Gastrocnemius medialis (tissue), 4 donors: ENCODE data around the gene KCNT1. TPM values are rescaled to one million over a fixed set of nuclear protein-coding genes. Genes with fewer than 3 reads are reported as not detected.

Source experiments
- ATAC-seq, 2 donors: fragments of 150-250 bp; one replicate each; pipeline ENCODE4 v1.9.1; 2016
- DNase-seq, 2 donors: peaks; one replicate each; pipeline ENCODE4 v3.0.0-alpha.2; 2019
- H3K27ac ChIP-seq, 4 donors: fragments of 200-600 bp; sonication (generic); 1 replicate in 1 of 4; 2 replicates in 3 of 4; pipeline ENCODE4 v1.5.1; 2016 to 2018; ENCODE audit warnings: mild to moderate bottlenecking in 2 of 4, moderate library complexity in 1 of 4
- H3K27me3 ChIP-seq, 3 donors: fragments of 200-600 bp; sonication (generic) in 2 of 3; 1 replicate in 1 of 3; 2 replicates in 2 of 3; pipeline versions ENCODE4 v1.5.1 to v1.6.0; 2016 to 2019; ENCODE audit warnings: mild to moderate bottlenecking in 1 of 3, moderate library complexity in 1 of 3
- H3K36me3 ChIP-seq, 2 donors: fragments of 200-600 bp; sonication (generic) in 1 of 2; one replicate each; pipeline ENCODE4 v1.5.1; 2017 to 2018
- H3K4me1 ChIP-seq, 2 donors: fragments of 200-600 bp; sonication (generic) in 1 of 2; one replicate each; pipeline ENCODE4 v1.5.1; 2016 to 2017; ENCODE audit warnings: mild to moderate bottlenecking in 2 of 2
- H3K4me3 ChIP-seq, 4 donors: fragments of 200-600 bp; sonication (generic) in 3 of 4; 1 replicate in 1 of 4; 2 replicates in 3 of 4; pipeline ENCODE4 v1.5.1; 2016 to 2019; ENCODE audit warnings: mild to moderate bottlenecking in 2 of 4
- H3K9me3 ChIP-seq, 3 donors: fragments of 200-600 bp; sonication (generic) in 2 of 3; 1 replicate in 1 of 3; 2 replicates in 2 of 3; pipeline ENCODE4 v1.5.1; 2016 to 2019
- CTCF ChIP-seq, 5 experiments: fragments of 450-650 bp in 3 of 5; fragments of 200-600 bp in 2 of 5; sonication (generic) in 2 of 5; IDR thresholded peaks in 4 of 5; conservative IDR thresholded peaks in 1 of 5; 1 replicate in 4 of 5; 2 replicates in 1 of 5; pipeline ENCODE4 v1.5.1; 2016 to 2019; ENCODE audit warnings: antibody characterized with exemption in 5 of 5, mild to moderate bottlenecking in 3 of 5, moderate library complexity in 3 of 5
- POLR2A ChIP-seq, 2 donors: fragments of 450-650 bp; IDR thresholded peaks; one replicate each; pipeline ENCODE4 v1.6.1; 2017; ENCODE audit warnings: antibody characterized with exemption in 2 of 2, mild to moderate bottlenecking in 2 of 2, moderate library complexity in 2 of 2
- in situ Hi-C, 4 donors: fragments of 200-750 bp; cut with MboI; loops; one replicate each; pipeline versions ENCODE4 v1.15.0 to v1.8.0; 2017; ENCODE audit warnings: low sequenced_read_pairs in 4 of 4
- intact Hi-C: fragments of 100-400 bp; cut with DNase I; formaldehyde crosslinking; loops from one replicate; pipeline ENCODE4 v1.15.1; 2023; ENCODE audit warnings: low total_unique reads
- total RNA-seq, 4 donors: library from RNA; depleted of rRNA; stranded (reverse); fragments of >200 nt; gene quantifications; one replicate each; pipeline versions ENCODE4 v1.1.0 to v1.2.3, GENCODE V29; 2016

Gene KCNT1
- total RNA-seq, 4 donors from 2014 or later: 2.3 to 8.7 (median 5.3) TPM

- ATAC-seq: no peak
- TF ChIP-seq POLR2A (IDR thresholded peaks at IDR 0.05) (no peak), CTCF (IDR thresholded peaks at IDR 0.05 in 4 of 5, conservative IDR thresholded peaks at IDR 0.05 in 1 of 5) (no peak)
- intact Hi-C loops: no loop called here
- H3K27me3 ChIP-seq: peaks cover 0 to 17% (median 13%) of the 10 kb centered on the region in 3 donors
- DNase-seq: no peak
- peaks cover 15 to 17% of the 10 kb centered on the region in 2 donors for H3K4me1 ChIP-seq
- H3K27ac ChIP-seq: no peak overlapping the region
- no peaks in the 10 kb centered on the region for H3K36me3 ChIP-seq
- in situ Hi-C loops: no loop called here
- H3K9me3 ChIP-seq: no peaks in the 10 kb centered on the region
- H3K4me3 ChIP-seq: no peak overlapping the region
Observed at GRCh38 chr9:135794361-135794885, 92.4 kb downstream of the KCNT1 start.

GRCh38 chr9:135795391-135795790 lies 93.4 kb downstream of the KCNT1 start:
- Histone ChIP-seq H3K27me3 (peaks cover 0 to 17% (median 13%) of the 10 kb centered on the region in 3 donors), H3K4me3 (no peak overlapping the region), H3K4me1 (peaks cover 15 to 17% of the 10 kb centered on the region in 2 donors), H3K9me3 (no peaks in the 10 kb centered on the region), H3K27ac (no peak overlapping the region), H3K36me3 (no peaks in the 10 kb centered on the region)
- DNase-seq (no peak), ATAC-seq (no peak)
- intact Hi-C loops (loop anchor here (5.0 kb wide), 1 partner anchor 167 kb away; the partner anchor contains the start of gene UBAC1), in situ Hi-C loops (no loop called here)
- TF ChIP-seq CTCF (IDR thresholded peaks at IDR 0.05 in 4 of 5, conservative IDR thresholded peaks at IDR 0.05 in 1 of 5) (no peak), POLR2A (IDR thresholded peaks at IDR 0.05) (no peak)

GRCh38 chr9:135796784-135797485 lies 95.0 kb downstream of the KCNT1 start:
- ATAC-seq: peak; percentile 3 to 11

GRCh38 chr9:135797507-135798262 lies 95.7 kb downstream of the KCNT1 start:
- Histone ChIP-seq H3K4me1 (peaks cover 15 to 17% of the 10 kb centered on the region in 2 donors), H3K9me3 (no peaks in the 10 kb centered on the region), H3K27ac (peak overlapping the region in 2 of 4 donors; percentile 54 to 72), H3K27me3 (peaks cover 0 to 17% (median 13%) of the 10 kb centered on the region in 3 donors), H3K4me3 (no peak overlapping the region), H3K36me3 (no peaks in the 10 kb centered on the region)
- peak; percentile 53 to 58 for DNase-seq
- intact Hi-C loops: loop anchor here (1.0 to 5.0 kb wide), 2 partner anchors 165 to 326 kb away; partner anchors contain the start of gene UBAC1
- TF ChIP-seq POLR2A (IDR thresholded peaks at IDR 0.05) (no peak), CTCF (IDR thresholded peaks at IDR 0.05 in 4 of 5, conservative IDR thresholded peaks at IDR 0.05 in 1 of 5) (peak; percentile 65 to 79 (median 68))
- in situ Hi-C loops: no loop called here
- ATAC-seq: peak; percentile 82 to 89

More at GRCh38 chr9:135796784-135797485, 95.0 kb downstream of the KCNT1 start:
- Histone ChIP-seq H3K27ac (no peak overlapping the region), H3K9me3 (no peaks in the 10 kb centered on the region), H3K4me1 (peaks cover 15 to 17% of the 10 kb centered on the region in 2 donors), H3K36me3 (no peaks in the 10 kb centered on the region), H3K27me3 (peaks cover 0 to 17% (median 13%) of the 10 kb centered on the region in 3 donors), H3K4me3 (no peak overlapping the region)
- TF ChIP-seq CTCF (IDR thresholded peaks at IDR 0.05 in 4 of 5, conservative IDR thresholded peaks at IDR 0.05 in 1 of 5) (no peak), POLR2A (IDR thresholded peaks at IDR 0.05) (no peak)
- in situ Hi-C loops: no loop called here
- intact Hi-C loops: loop anchor here (1.0 to 5.0 kb wide), 2 partner anchors 165 to 326 kb away; partner anchors contain the start of gene UBAC1
- DNase-seq: no peak
